ENCODE results near the gene SNX25. TPM values are rescaled to one million over a fixed set of nuclear protein-coding genes. Genes with fewer than 3 reads are reported as not detected.

The SNX25 gene
- total RNA-seq, 1 donor from 2014 or later = 53.1 TPM

DNA sequence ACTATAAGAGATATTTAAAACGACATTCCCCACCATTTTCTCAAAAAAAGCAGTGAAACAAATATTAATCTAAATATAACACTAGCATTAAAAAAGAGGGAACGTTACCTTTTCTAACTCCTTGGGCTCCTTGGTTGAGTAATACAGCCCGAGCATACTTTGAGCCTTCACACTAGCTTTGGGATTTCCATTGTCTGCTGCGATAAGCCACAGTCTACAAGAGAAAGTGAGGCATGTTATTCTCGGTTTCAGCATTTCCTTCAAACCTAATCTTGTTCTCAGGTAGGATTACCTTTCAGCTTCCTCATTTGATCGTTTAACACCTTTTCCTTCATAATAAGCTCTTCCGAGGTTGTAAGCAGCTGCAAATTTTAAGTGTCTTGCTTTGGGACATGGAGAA lies 164.6 kb downstream of the SNX25 start:
- POLR2A ChIA-PET = no interaction called here
- H3K4me3 Mint-ChIP-seq = no peak overlapping the region
- peaks cover 44% of the 10 kb centered on the region for H3K36me3 Mint-ChIP-seq (ENCODE audit: low read depth)
- no peak overlapping the region for H3K27ac Mint-ChIP-seq
- intact Hi-C loops (cut with micrococcal nuclease) = no loop called here
- no peaks in the 10 kb centered on the region for H3K4me1 Mint-ChIP-seq
- ATAC-seq (ENCODE audit: low read depth) = no peak
- CTCF ChIA-PET = no interaction called here
- H3K27me3 Mint-ChIP-seq = no peaks in the 10 kb centered on the region
- TF ChIP-seq CTCF (IDR thresholded peaks at IDR 0.05) = no peak
- DNase-seq = no peak
- no peaks in the 10 kb centered on the region for H3K9me3 Mint-ChIP-seq

DNA sequence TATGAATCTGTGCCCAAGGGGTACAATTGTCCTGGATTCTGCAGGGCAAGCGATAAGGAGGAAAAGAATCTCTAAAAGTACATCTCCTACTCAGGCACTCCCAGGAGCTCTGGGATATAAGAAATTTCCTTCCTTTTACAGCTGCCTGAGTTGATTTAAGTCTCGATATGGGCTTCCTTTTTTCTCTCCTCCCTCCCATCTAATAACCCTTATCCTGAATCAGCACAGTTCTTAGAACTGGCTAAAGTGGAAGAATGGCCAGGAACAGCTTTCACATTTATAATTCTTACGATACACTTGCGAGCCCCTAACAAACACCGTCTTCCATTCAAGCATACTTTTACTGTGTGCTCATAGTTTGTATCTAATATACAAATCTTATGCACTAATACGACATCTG lies 165.2 kb downstream of the SNX25 start:
- CTCF ChIA-PET = no interaction called here
- H3K36me3 Mint-ChIP-seq (ENCODE audit: low read depth) = peaks cover 40% of the 10 kb centered on the region
- no peak overlapping the region for H3K4me3 Mint-ChIP-seq
- H3K27me3 Mint-ChIP-seq = no peaks in the 10 kb centered on the region
- no peaks in the 10 kb centered on the region for H3K4me1 Mint-ChIP-seq
- no peaks in the 10 kb centered on the region for H3K9me3 Mint-ChIP-seq
- POLR2A ChIA-PET = no interaction called here
- no peak for TF ChIP-seq CTCF (IDR thresholded peaks at IDR 0.05)
- no peak overlapping the region for H3K27ac Mint-ChIP-seq
- intact Hi-C loops (cut with micrococcal nuclease) = no loop called here
- ATAC-seq (ENCODE audit: low read depth) = no peak
- no peak for DNase-seq

GRCh38 chr4:185378264-185378663 lies 168.9 kb downstream of the SNX25 start:
- Mint-ChIP-seq H3K36me3 (ENCODE audit: low read depth) (peaks cover 18% of the 10 kb centered on the region), H3K27me3 (no peaks in the 10 kb centered on the region), H3K9me3 (peaks cover 10% of the 10 kb centered on the region), H3K4me1 (no peaks in the 10 kb centered on the region), H3K4me3 (no peak overlapping the region), H3K27ac (no peak overlapping the region)
- DNase-seq (no peak), ATAC-seq (ENCODE audit: low read depth) (no peak)
- CTCF ChIA-PET = no interaction called here
- intact Hi-C loops (cut with micrococcal nuclease) = no loop called here
- POLR2A ChIA-PET = no interaction called here
- no peak for TF ChIP-seq CTCF (IDR thresholded peaks at IDR 0.05)

GRCh38 chr4:185379326-185380295 lies 170.2 kb downstream of the SNX25 start:
- no peak for DNase-seq
- H3K4me3 Mint-ChIP-seq = no peak overlapping the region
- intact Hi-C loops (cut with micrococcal nuclease) = no loop called here
- ATAC-seq (ENCODE audit: low read depth) = no peak
- no peak for TF ChIP-seq CTCF (IDR thresholded peaks at IDR 0.05)
- H3K27me3 Mint-ChIP-seq = no peaks in the 10 kb centered on the region
- H3K36me3 Mint-ChIP-seq (ENCODE audit: low read depth) = peaks cover 13% of the 10 kb centered on the region
- peaks cover 14% of the 10 kb centered on the region for H3K9me3 Mint-ChIP-seq
- peaks cover 2% of the 10 kb centered on the region for H3K4me1 Mint-ChIP-seq
- ChIA-PET CTCF (no interaction called here), POLR2A (interaction anchor here (0.7 to 1.0 kb wide), 2 partner anchors 29 to 371 kb away, joined by 3 read pairs; no protein-coding TSS in a partner anchor)
- no peak overlapping the region for H3K27ac Mint-ChIP-seq

DNA sequence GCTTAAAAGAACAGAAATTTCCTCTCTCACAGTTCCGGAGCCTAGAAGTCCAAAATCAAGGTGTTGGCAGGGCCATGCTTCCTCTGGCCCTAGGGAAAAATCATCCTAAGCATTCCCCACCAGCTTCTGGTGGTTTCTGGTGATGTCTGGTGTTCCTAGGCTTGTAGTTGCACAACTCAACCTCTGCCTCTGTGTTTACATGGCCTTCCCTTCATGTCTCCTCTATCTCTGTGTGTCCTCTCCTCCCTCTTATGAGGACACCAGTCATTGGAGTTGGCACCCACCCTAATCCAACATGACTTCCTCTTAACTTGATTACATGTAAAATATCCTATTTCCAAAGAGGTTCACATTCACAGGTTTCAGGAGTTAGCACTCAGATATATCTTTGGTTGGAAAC lies 170.9 kb downstream of the SNX25 start:
- no peak overlapping the region for H3K27ac Mint-ChIP-seq
- CTCF ChIA-PET = no interaction called here
- DNase-seq = no peak
- H3K27me3 Mint-ChIP-seq = no peaks in the 10 kb centered on the region
- intact Hi-C loops (cut with micrococcal nuclease) = no loop called here
- peaks cover 13% of the 10 kb centered on the region for H3K36me3 Mint-ChIP-seq (ENCODE audit: low read depth)
- no peak for TF ChIP-seq CTCF (IDR thresholded peaks at IDR 0.05)
- ATAC-seq (ENCODE audit: low read depth) = no peak
- POLR2A ChIA-PET = interaction anchor here (1.0 kb wide), 1 partner anchor 29 kb away, joined by 3 read pairs; no protein-coding TSS in a partner anchor
- peaks cover 14% of the 10 kb centered on the region for H3K9me3 Mint-ChIP-seq
- H3K4me3 Mint-ChIP-seq = no peak overlapping the region
- H3K4me1 Mint-ChIP-seq = peaks cover 9% of the 10 kb centered on the region

All from activated B cell treated with CpG ODN at 0.5 μM for 24 hours (primary cell).